ENCODE results near the gene NSG1.
A peak's percentile ranks its signal among the peaks of the same experiment; 100 is the strongest.
"Not testable (repeated sequence)": the region's sequence is repeated elsewhere in the genome, so short reads cannot be mapped to it uniquely, and the experiment has no call there.

NSG1 gene

GRCh38 chr4:4347585-4347984 is 39.3 kb upstream of the NSG1 start:
- TF ChIP-seq, protein P1, sequence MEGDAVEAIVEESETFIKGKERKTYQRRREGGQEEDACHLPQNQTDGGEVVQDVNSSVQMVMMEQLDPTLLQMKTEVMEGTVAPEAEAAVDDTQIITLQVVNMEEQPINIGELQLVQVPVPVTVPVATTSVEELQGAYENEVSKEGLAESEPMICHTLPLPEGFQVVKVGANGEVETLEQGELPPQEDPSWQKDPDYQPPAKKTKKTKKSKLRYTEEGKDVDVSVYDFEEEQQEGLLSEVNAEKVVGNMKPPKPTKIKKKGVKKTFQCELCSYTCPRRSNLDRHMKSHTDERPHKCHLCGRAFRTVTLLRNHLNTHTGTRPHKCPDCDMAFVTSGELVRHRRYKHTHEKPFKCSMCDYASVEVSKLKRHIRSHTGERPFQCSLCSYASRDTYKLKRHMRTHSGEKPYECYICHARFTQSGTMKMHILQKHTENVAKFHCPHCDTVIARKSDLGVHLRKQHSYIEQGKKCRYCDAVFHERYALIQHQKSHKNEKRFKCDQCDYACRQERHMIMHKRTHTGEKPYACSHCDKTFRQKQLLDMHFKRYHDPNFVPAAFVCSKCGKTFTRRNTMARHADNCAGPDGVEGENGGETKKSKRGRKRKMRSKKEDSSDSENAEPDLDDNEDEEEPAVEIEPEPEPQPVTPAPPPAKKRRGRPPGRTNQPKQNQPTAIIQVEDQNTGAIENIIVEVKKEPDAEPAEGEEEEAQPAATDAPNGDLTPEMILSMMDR (IDR thresholded peaks at IDR 0.05; ENCODE audit: low read length, missing control alignments): no peak
- DNase-seq (ENCODE audit: low read depth): no peak
- H3K4me3 ChIP-seq (replicated peaks; ENCODE audit: low read depth, low read length): no peak overlapping the region

GRCh38 chr4:4348585-4348984 is 38.3 kb upstream of the NSG1 start:
- DNase-seq (ENCODE audit: low read depth); H3K4me3 ChIP-seq (replicated peaks; ENCODE audit: low read depth, low read length): not testable (repeated sequence)

DNA sequence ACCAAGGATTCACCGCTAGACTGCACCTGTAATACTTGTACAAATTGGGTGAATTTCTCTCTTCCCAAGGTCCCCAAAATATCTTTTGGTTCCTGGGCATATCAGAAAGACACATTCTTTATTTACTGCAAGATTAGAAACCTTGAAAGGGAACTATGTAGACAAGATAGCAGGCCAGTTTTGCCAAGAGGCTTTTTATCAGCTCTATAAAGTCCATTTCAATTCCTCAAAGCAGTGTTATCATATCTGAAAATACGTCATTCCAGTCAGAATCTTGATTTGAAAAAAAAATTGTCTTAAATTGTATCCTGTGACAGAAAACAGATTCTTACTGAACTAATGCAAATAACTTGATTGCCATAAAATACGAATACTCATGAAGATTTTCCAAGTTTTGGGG is 37.0 kb upstream of the NSG1 start:
- TF ChIP-seq, protein P1 (IDR thresholded peaks at IDR 0.05; ENCODE audit: low read length, missing control alignments): no peak

DNA sequence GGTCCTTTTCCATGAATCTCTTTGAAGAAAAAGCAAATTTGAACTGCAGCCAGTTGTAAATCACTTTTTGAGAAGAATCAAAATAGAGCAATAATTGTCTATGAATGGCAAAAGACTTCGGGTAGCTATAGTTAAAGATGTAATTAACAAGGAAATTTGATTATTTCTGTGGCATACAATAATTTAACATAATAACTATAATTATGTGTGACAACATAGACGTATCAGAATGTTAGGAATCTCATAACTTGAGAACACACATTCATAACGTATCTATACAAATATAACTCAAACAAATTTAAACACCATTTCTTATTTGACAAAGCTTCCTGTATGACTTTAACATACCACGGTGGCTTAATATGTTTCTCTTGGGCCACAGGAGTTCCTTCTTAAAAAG is 36.0 kb upstream of the NSG1 start:
- TF ChIP-seq, protein P1 (IDR thresholded peaks at IDR 0.05; ENCODE audit: low read length, missing control alignments): no peak
- DNase-seq (ENCODE audit: low read depth): no peak
- no peak overlapping the region for H3K4me3 ChIP-seq (replicated peaks; ENCODE audit: low read depth, low read length)

More for the DNA sequence above, 37.0 kb upstream of the NSG1 start:
- DNase-seq (ENCODE audit: low read depth): no peak
- no peak overlapping the region for H3K4me3 ChIP-seq (replicated peaks; ENCODE audit: low read depth, low read length)

GRCh38 chr4:4355302-4355701 is 31.6 kb upstream of the NSG1 start:
- no peak overlapping the region for H3K4me3 ChIP-seq (replicated peaks; ENCODE audit: low read depth, low read length)
- TF ChIP-seq, protein P1 (IDR thresholded peaks at IDR 0.05; ENCODE audit: low read length, missing control alignments): no peak
- DNase-seq (ENCODE audit: low read depth): peak; percentile 14

DNA sequence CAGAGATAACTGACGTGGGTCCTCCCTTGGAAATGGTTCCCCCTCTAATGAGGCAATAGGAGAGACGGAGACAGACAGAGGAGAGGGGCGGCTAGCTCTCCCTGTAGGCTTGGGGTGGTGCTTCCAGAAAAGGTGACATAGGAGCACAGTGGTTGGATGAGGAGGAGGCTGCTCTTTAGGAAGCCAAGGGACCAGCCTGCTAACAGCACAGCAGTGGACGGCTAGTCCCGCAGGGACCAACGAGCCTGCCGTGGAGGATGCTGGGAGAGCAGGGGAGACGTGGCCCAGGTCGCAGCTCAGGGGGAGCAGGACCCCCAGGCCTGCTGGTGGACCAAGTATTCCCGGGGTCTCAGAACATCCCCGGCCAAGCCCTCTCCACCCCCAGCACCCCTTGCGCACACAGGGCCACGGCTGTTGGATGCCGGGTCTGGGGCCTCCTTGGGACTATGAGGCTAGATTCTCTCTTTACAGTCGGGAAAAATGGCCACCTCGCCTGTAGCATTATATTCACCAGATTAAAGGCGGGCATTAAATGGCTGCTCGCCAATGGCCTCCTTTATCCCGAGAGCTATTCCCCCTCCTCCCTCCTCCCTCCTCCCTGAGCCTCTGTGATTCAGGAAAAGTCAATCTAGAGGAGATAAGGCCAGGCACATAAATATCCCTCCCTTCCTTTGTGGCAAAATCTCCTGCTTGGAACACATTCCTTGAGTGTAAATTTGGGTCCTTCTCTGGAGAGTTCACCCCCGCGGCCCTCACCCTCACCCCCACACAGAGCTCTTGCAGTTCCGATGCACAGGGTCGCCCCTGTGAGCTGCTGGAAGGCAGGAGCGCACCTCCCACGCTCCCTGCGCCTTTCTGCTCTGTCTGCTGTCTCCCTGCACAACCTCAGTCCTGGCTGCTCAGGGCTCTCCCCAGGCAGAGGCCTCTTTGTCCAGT is 30.5 kb upstream of the NSG1 start:
- H3K4me3 ChIP-seq (replicated peaks; ENCODE audit: low read depth, low read length): no peak overlapping the region
- TF ChIP-seq, protein P1 (IDR thresholded peaks at IDR 0.05; ENCODE audit: low read length, missing control alignments): no peak
- peak; percentile 89 for DNase-seq (ENCODE audit: low read depth)

DNA sequence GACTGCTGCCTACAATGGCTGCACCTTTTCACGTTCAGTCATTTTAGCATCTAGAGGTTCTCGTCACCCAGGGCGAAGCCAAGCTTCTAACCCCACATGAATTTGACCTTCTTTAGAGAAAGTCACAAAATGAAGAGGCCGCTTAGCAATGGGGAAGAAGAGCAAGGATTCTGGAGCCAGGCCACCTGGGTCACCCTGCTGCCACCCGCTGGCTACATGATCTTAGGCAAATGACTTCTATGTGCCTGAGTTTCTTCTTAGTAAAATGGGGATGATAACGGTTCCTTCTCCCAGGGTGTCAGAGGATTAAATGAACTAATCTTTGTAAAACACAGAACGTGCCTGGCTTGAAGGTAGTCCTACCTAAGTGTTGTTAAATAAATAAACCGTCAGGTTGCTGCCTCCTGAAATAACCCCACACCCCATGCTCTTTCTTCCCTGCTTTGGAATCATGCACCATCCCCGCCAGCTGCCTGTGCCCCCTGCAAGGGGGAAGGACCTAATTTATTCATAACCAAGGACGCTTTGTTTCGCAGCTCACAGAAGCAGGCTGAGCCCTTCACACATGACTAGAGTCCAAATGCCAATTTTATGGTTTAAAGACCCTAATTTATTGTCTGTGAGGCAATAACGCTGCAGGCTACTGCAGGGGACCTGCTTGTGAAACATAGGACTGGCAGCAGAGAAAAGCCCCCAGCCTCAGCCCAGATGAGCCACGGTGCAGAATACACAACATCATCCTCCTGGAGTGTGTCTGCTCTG is 28.6 kb upstream of the NSG1 start:
- TF ChIP-seq, protein P1 (IDR thresholded peaks at IDR 0.05; ENCODE audit: low read length, missing control alignments): no peak
- DNase-seq (ENCODE audit: low read depth): no peak
- H3K4me3 ChIP-seq (replicated peaks; ENCODE audit: low read depth, low read length): no peak overlapping the region

All from fibroblast of pulmonary artery (primary cell).